Stimulated activated naive CD4-positive, alpha-beta T cell (primary cell): Measurements from ENCODE around the gene AXIN2.

ENCODE experiments used
- DNase-seq, 6 experiments: peaks; one replicate each; lab custom pipeline; 2025; lab: John Stamatoyannopoulos, UW

Gene AXIN2

GRCh38 chr17:65561452-65562205 is at the start of gene AXIN2:
Gene AXIN2 (minus strand): TSS chr17:65561648. CDS start chr17:65558620, 3,028 bp downstream.
- peak; percentile 75 to 88 (median 82) for DNase-seq

GRCh38 chr17:65609749-65610148 is 48.3 kb upstream of the AXIN2 start:
- DNase-seq: no peak

- DNase-seq: no peak
These were observed 47.8 kb upstream of the AXIN2 start for GRCh38 chr17:65609286-65609685.

GRCh38 chr17:65604070-65604469 is 42.6 kb upstream of the AXIN2 start:
- DNase-seq: no peak

- DNase-seq: no peak
These were observed 40.4 kb upstream of the AXIN2 start for GRCh38 chr17:65601881-65602280.

- no peak for DNase-seq
These were observed 39.7 kb upstream of the AXIN2 start for GRCh38 chr17:65601145-65601544.

GRCh38 chr17:65600518-65600917 is 39.1 kb upstream of the AXIN2 start:
- DNase-seq: no peak

- DNase-seq: no peak
These were observed 38.2 kb upstream of the AXIN2 start for GRCh38 chr17:65599650-65600049.

- DNase-seq: no peak
These were observed 37.3 kb upstream of the AXIN2 start for GRCh38 chr17:65598746-65599145.

GRCh38 chr17:65595071-65595656 is 33.7 kb upstream of the AXIN2 start:
- no peak for DNase-seq

GRCh38 chr17:65593855-65594845 is 32.7 kb upstream of the AXIN2 start:
- peak in 2 of 6 experiments; percentile 13 to 38 for DNase-seq

- DNase-seq: peak in 1 of 6 experiments; percentile 24
These were observed 31.8 kb upstream of the AXIN2 start for GRCh38 chr17:65593092-65593854.

- DNase-seq: no peak
These were observed 30.9 kb upstream of the AXIN2 start for GRCh38 chr17:65592125-65592965.

- no peak for DNase-seq
These were observed 27.9 kb upstream of the AXIN2 start for GRCh38 chr17:65589321-65589720.

- DNase-seq: no peak
These were observed 26.8 kb upstream of the AXIN2 start for GRCh38 chr17:65588181-65588808.

GRCh38 chr17:65587534-65588180 is 26.2 kb upstream of the AXIN2 start:
- peak in 1 of 6 experiments; percentile 13 for DNase-seq

- no peak for DNase-seq
These were observed 25.5 kb upstream of the AXIN2 start for GRCh38 chr17:65586899-65587298.

GRCh38 chr17:65584604-65585521 is 23.4 kb upstream of the AXIN2 start:
- DNase-seq: peak in 3 of 6 experiments; percentile 21 to 46 (median 40)
